Measurements from ENCODE around the gene BTBD19. TPM values are rescaled to one million over a fixed set of nuclear protein-coding genes. Genes with fewer than 3 reads are reported as not detected.

Gene BTBD19
- total RNA-seq, 1 donor from 2014 or later: 1.4 TPM

- H3K36me3 ChIP-seq: no peaks in the 10 kb centered on the region
- H3K4me1 Mint-ChIP-seq: peaks cover 18% of the 10 kb centered on the region
- peaks cover 18% of the 10 kb centered on the region for H3F3A ChIP-seq (ENCODE audit: low read depth)
- H3K9me3 Mint-ChIP-seq: no peaks in the 10 kb centered on the region
- H3K27ac ChIP-seq: no peak overlapping the region
- no peak overlapping the region for H2AFZ ChIP-seq (replicated peaks)
- no peak overlapping the region for H3K4me2 ChIP-seq
- no peak for TF ChIP-seq CTCF (IDR thresholded peaks at IDR 0.05)
- no peak for TF ChIP-seq EZH2phosphoT487 (IDR thresholded peaks at IDR 0.05)
- no peak for TF ChIP-seq EZH2 (IDR thresholded peaks at IDR 0.05)
- peaks cover 23% of the 10 kb centered on the region for H3K27me3 ChIP-seq
- H3K9me3 ChIP-seq (ENCODE audit: low read depth): no peaks in the 10 kb centered on the region
- H3K36me3 Mint-ChIP-seq: peaks cover 2% of the 10 kb centered on the region
- no peaks in the 10 kb centered on the region for H3K79me2 ChIP-seq (ENCODE audit: low read depth)
- H4K20me1 ChIP-seq (ENCODE audit: low read depth): no peaks in the 10 kb centered on the region
- H3K4me3 ChIP-seq: no peak overlapping the region
- H3K9ac ChIP-seq: no peak overlapping the region
- peaks cover 20% of the 10 kb centered on the region for H3K27me3 Mint-ChIP-seq (ENCODE audit: insufficient read depth, low read depth)
- no peak for DNase-seq (ENCODE audit: low spot score)
- H3K27ac Mint-ChIP-seq: no peak overlapping the region
- peak overlapping the region; percentile 21 for H3K4me3 Mint-ChIP-seq
- H3K4me1 ChIP-seq: no peaks in the 10 kb centered on the region
Observed at GRCh38 chr1:44839576-44839975, 31.3 kb downstream of the BTBD19 start.

- Mint-ChIP-seq H3K27me3 (ENCODE audit: insufficient read depth, low read depth) (peaks cover 18% of the 10 kb centered on the region), H3K27ac (no peak overlapping the region), H3K4me1 (peaks cover 12% of the 10 kb centered on the region), H3K4me3 (peak overlapping the region; percentile 84), H3K9me3 (no peaks in the 10 kb centered on the region), H3K36me3 (peaks cover 2% of the 10 kb centered on the region)
- H3K4me3 ChIP-seq: peak overlapping the region; percentile 60
- H3K27me3 ChIP-seq: peaks cover 23% of the 10 kb centered on the region
- TF ChIP-seq EZH2 (IDR thresholded peaks at IDR 0.05): no peak
- no peak for TF ChIP-seq EZH2phosphoT487 (IDR thresholded peaks at IDR 0.05)
- TF ChIP-seq CTCF (IDR thresholded peaks at IDR 0.05): no peak
- DNase-seq (ENCODE audit: low spot score): peak; percentile 39
- no peaks in the 10 kb centered on the region for H3K36me3 ChIP-seq
- H3F3A ChIP-seq (ENCODE audit: low read depth): peaks cover 17% of the 10 kb centered on the region
- no peak overlapping the region for H3K27ac ChIP-seq
- H3K4me1 ChIP-seq: no peaks in the 10 kb centered on the region
- H3K9me3 ChIP-seq (ENCODE audit: low read depth): no peaks in the 10 kb centered on the region
- no peaks in the 10 kb centered on the region for H3K79me2 ChIP-seq (ENCODE audit: low read depth)
- H3K9ac ChIP-seq: no peak overlapping the region
- no peaks in the 10 kb centered on the region for H4K20me1 ChIP-seq (ENCODE audit: low read depth)
- H2AFZ ChIP-seq (replicated peaks): peak overlapping the region; percentile 52
- H3K4me2 ChIP-seq: peak overlapping the region; percentile 87
Observed at GRCh38 chr1:44842486-44842861, 34.2 kb downstream of the BTBD19 start.

- no peak within 1 kb of the TSS for H3K27ac ChIP-seq
- H3K9me3 ChIP-seq (ENCODE audit: low read depth): no peaks in the 10 kb centered on the region
- TF ChIP-seq EZH2phosphoT487 (IDR thresholded peaks at IDR 0.05): peak; percentile 26
- TF ChIP-seq EZH2 (IDR thresholded peaks at IDR 0.05): no peak
Observed at GRCh38 chr1:44842862-44843655, 34.7 kb downstream of the BTBD19 start, which contains the start of gene PTCH2. TSS of gene PTCH2 (minus strand) at chr1:44843253. CDS start at chr1:44842932, 321 bp downstream.

GRCh38 chr1:44846985-44847384 is 38.7 kb downstream of the BTBD19 start:
- no peaks in the 10 kb centered on the region for H3K79me2 ChIP-seq (ENCODE audit: low read depth)
- Mint-ChIP-seq H3K27me3 (ENCODE audit: insufficient read depth, low read depth) (peaks cover 5% of the 10 kb centered on the region), H3K9me3 (no peaks in the 10 kb centered on the region), H3K36me3 (peaks cover 9% of the 10 kb centered on the region), H3K4me3 (no peak overlapping the region), H3K27ac (no peak overlapping the region), H3K4me1 (peaks cover 12% of the 10 kb centered on the region)
- H3K9ac ChIP-seq: no peak overlapping the region
- H3K27ac ChIP-seq: no peak overlapping the region
- no peak overlapping the region for H3K4me2 ChIP-seq
- no peaks in the 10 kb centered on the region for H3K9me3 ChIP-seq (ENCODE audit: low read depth)
- no peak overlapping the region for H2AFZ ChIP-seq (replicated peaks)
- no peaks in the 10 kb centered on the region for H4K20me1 ChIP-seq (ENCODE audit: low read depth)
- TF ChIP-seq CTCF (IDR thresholded peaks at IDR 0.05) (no peak), EZH2 (IDR thresholded peaks at IDR 0.05) (no peak), EZH2phosphoT487 (IDR thresholded peaks at IDR 0.05) (no peak)
- no peak for DNase-seq (ENCODE audit: low spot score)
- peaks cover 8% of the 10 kb centered on the region for H3F3A ChIP-seq (ENCODE audit: low read depth)
- no peak overlapping the region for H3K4me3 ChIP-seq
- H3K4me1 ChIP-seq: peaks cover 9% of the 10 kb centered on the region
- peaks cover 13% of the 10 kb centered on the region for H3K27me3 ChIP-seq
- H3K36me3 ChIP-seq: no peaks in the 10 kb centered on the region

More at GRCh38 chr1:44842862-44843655, 34.7 kb downstream of the BTBD19 start, which contains the start of gene PTCH2:
- Histone ChIP-seq H4K20me1 (ENCODE audit: low read depth) (no peaks in the 10 kb centered on the region), H3K4me3 (peak within 1 kb of the TSS; percentile 60), H2AFZ (replicated peaks) (peak within 1 kb of the TSS; percentile 52), H3K9ac (no peak within 1 kb of the TSS), H3K4me1 (no peaks in the 10 kb centered on the region), H3K79me2 (ENCODE audit: low read depth) (no peaks in the 10 kb centered on the region), H3K4me2 (peak within 1 kb of the TSS; percentile 87), H3F3A (ENCODE audit: low read depth) (peaks cover 17% of the 10 kb centered on the region), H3K27me3 (peaks cover 23% of the 10 kb centered on the region), H3K36me3 (no peaks in the 10 kb centered on the region)
- H3K4me1 Mint-ChIP-seq: peaks cover 12% of the 10 kb centered on the region
- H3K27me3 Mint-ChIP-seq (ENCODE audit: insufficient read depth, low read depth): peaks cover 18% of the 10 kb centered on the region
- no peak within 1 kb of the TSS for H3K27ac Mint-ChIP-seq
- H3K36me3 Mint-ChIP-seq: peaks cover 2% of the 10 kb centered on the region
- peak; percentile 94 for DNase-seq (ENCODE audit: low spot score)
- peak within 1 kb of the TSS; percentile 84 for H3K4me3 Mint-ChIP-seq
- no peaks in the 10 kb centered on the region for H3K9me3 Mint-ChIP-seq

All from neural progenitor cell (in vitro differentiated cells).